Activated naive CD4-positive, alpha-beta T cell treated with anti-CD3 and anti-CD28 coated beads for 36 hours (primary cell): ENCODE data around the gene CDKN2B-AS1. TPM values are rescaled to one million over a fixed set of nuclear protein-coding genes. Genes with fewer than 3 reads are reported as not detected.
A peak's percentile ranks its signal among the peaks of the same experiment; 100 is the strongest.
"Not testable (repeated sequence)": the region's sequence is repeated elsewhere in the genome, so short reads cannot be mapped to it uniquely, and the experiment has no call there.

ENCODE experiments used
- CTCF ChIA-PET: fragments of 350-600 bp; sonication (Branson Sonifier 250); formaldehyde crosslinking; loops from one replicate; lab custom pipeline; 2021; ENCODE audit warnings: antibody characterized with exemption; lab: Charles Lee
- DNase-seq: peaks from one replicate; pipeline ENCODE4 v3.0.0-alpha.2; 2020
- H3K27ac Mint-ChIP-seq: one replicate; pipeline ENCODE4 v1.8.0; 2021; ENCODE audit warnings: mild to moderate bottlenecking, mixed read lengths
- H3K27me3 Mint-ChIP-seq: one replicate; pipeline ENCODE4 v1.8.0; 2021; ENCODE audit warnings: low read depth, mixed read lengths
- H3K36me3 Mint-ChIP-seq: one replicate; pipeline ENCODE4 v1.8.0; 2021; ENCODE audit warnings: low read depth, mixed read lengths
- H3K4me1 Mint-ChIP-seq: one replicate; pipeline ENCODE4 v1.8.0; 2021; ENCODE audit warnings: low read depth, mixed read lengths
- H3K4me3 Mint-ChIP-seq: one replicate; pipeline ENCODE4 v1.8.0; 2021; ENCODE audit warnings: mild to moderate bottlenecking, moderate library complexity, mixed read lengths
- H3K9me3 Mint-ChIP-seq: one replicate; pipeline ENCODE4 v1.8.0; 2021; ENCODE audit warnings: mixed read lengths
- intact Hi-C: fragments of 100-400 bp; cut with micrococcal nuclease; formaldehyde crosslinking; loops from one replicate; pipeline ENCODE4 v1.15.1; 2023
- total RNA-seq, 2 experiments: library from RNA; stranded (reverse); gene quantifications; one replicate each; pipeline ENCODE4 v1.2.3, GENCODE V29; 2021

Gene CDKN2B-AS1
- total RNA-seq: under 1 TPM in 1 of 2 experiments, not detected in 1; 0.24 TPM

DNA sequence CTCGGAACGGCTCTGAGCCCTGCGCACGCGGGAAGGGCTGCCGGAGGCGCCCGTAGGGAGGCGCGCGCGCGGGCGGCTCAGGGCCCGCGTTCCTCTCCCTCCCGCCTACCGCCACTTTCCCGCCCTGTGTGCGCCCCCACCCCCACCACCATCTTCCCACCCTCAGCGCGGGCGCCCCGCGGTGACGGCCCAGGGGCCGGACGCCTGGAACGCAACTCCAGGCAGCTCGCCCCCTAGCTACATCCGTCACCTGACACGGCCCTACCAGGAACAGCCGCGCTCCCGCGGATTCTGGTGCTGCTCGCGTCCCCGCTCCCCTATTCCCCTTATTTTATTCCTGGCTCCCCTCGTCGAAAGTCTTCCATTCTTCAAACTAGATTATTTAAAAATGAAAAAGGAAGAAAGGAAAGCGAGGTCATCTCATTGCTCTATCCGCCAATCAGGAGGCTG lies at the start of gene CDKN2B-AS1:
CDKN2B-AS1 (plus strand) TSS at position 236 of the 450 bp plus-strand sequence.
- Mint-ChIP-seq H3K4me3 (peak within 1 kb of the TSS; percentile 87), H3K9me3 (peaks cover 3% of the 10 kb centered on the region), H3K36me3 (peaks cover 2% of the 10 kb centered on the region), H3K27me3 (peaks cover 47% of the 10 kb centered on the region), H3K27ac (peak within 1 kb of the TSS; percentile 36), H3K4me1 (peaks cover 13% of the 10 kb centered on the region)
- DNase-seq: peak; percentile 47
- intact Hi-C loops: loop anchor here (1.0 to 10.0 kb wide), 9 partner anchors 14 to 659 kb away; partner anchors contain the start of genes KLHL9 and MTAP
- CTCF ChIA-PET: interaction anchor here (0.9 to 2.3 kb wide), 4 partner anchors 14 to 461 kb away, joined by 3 to 8 read pairs (median 3); partner anchors contain the start of gene CDKN2B

DNA sequence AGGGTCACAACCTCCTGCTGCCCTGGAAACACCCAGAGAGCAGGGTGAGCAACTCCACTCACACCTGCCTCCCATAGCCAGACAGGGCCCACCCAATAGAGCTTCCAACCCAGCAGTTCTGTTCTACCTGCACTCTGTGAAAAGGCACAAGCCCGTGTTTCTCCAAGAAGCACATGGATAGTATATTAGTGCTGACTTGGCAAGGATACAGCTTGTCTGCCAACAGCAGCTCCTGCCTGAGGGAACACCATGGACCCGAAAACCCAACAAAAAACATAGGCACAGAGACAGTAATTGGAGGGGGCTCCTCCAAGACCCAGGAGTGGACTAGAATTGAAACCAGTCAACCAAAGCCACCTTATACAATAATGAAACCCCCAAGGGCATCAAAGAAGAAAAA lies 49.0 kb upstream of the CDKN2B-AS1 start:
- H3K27me3 Mint-ChIP-seq: peaks cover 12% of the 10 kb centered on the region
- intact Hi-C loops: no loop called here
- H3K36me3 Mint-ChIP-seq: no peaks in the 10 kb centered on the region
- no peaks in the 10 kb centered on the region for H3K9me3 Mint-ChIP-seq
- no peak overlapping the region for H3K27ac Mint-ChIP-seq
- CTCF ChIA-PET: no interaction called here
- H3K4me3 Mint-ChIP-seq: no peak overlapping the region
- no peak for DNase-seq
- no peaks in the 10 kb centered on the region for H3K4me1 Mint-ChIP-seq

DNA sequence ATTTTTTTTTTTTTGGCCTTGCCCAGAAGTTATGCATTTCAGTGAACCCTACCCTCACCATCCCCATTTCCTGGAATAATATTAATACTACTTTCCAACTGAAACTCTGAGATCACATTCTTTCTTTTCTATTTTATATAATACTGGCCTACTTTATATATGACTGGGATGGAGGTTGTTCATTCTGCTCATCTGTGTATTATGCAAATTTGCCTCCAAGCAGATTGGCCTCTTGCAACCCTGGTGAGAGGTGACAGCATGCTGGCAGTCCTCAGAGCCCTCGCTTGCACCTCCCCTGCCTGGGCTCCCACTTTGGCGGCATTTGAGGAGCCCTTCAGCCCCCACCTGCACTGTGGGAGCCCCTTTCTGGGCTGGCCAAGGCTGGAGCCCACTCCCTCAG lies 35.8 kb upstream of the CDKN2B-AS1 start:
- no peaks in the 10 kb centered on the region for H3K36me3 Mint-ChIP-seq
- H3K9me3 Mint-ChIP-seq: no peaks in the 10 kb centered on the region
- DNase-seq: no peak
- no peak overlapping the region for H3K4me3 Mint-ChIP-seq
- H3K4me1 Mint-ChIP-seq: no peaks in the 10 kb centered on the region
- CTCF ChIA-PET: no interaction called here
- H3K27me3 Mint-ChIP-seq: peaks cover 29% of the 10 kb centered on the region
- no peak overlapping the region for H3K27ac Mint-ChIP-seq
- intact Hi-C loops: no loop called here

DNA sequence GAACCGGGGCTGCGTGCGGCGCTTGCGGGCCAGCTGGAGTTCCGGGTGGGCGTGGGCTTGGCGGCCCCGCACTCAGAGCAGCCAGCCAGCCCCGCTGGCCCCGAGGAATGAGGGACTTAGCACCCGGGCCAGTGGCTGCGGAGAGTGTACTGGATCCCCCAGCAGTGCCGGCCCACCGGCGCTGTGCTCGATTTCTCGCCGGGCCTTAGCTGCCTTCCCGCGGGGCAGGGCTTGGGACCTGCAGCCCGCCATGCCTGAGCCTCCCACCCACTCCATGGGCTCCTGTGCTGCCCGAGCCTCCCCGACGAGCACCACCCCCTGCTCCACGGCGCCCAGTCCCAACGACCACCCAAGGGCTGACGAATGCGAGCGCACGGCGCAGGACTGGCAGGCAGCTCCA lies 35.3 kb upstream of the CDKN2B-AS1 start:
- H3K36me3 Mint-ChIP-seq, H3K4me3 Mint-ChIP-seq, H3K27ac Mint-ChIP-seq, H3K4me1 Mint-ChIP-seq, DNase-seq, intact Hi-C loops, CTCF ChIA-PET, H3K9me3 Mint-ChIP-seq: not testable (repeated sequence)
- peaks cover 34% of the 10 kb centered on the region for H3K27me3 Mint-ChIP-seq

DNA sequence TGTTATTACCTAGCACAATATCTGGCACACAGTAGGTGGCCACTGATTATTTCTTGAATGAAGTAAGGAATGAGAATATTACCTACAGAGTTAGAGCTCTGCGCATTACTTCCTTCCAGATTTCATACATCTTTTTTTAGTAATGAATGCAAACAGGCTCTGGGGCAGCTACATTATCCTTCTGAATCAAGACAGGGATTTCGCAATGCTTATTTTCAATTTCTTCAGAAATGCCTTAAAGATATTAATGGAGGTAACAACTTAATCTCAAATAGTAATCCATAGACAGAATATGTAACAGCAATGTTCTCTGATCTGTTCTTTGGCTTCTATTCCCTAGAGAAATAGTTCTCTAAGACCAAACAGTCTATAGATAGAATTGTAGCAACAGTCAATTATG lies 33.0 kb upstream of the CDKN2B-AS1 start:
- CTCF ChIA-PET: interaction anchor here (1.2 to 1.4 kb wide), 2 partner anchors 47 to 200 kb away, joined by 3 to 4 read pairs; no protein-coding TSS in a partner anchor
- Mint-ChIP-seq H3K4me1 (peaks cover 9% of the 10 kb centered on the region), H3K27me3 (peaks cover 54% of the 10 kb centered on the region), H3K4me3 (no peak overlapping the region), H3K9me3 (no peaks in the 10 kb centered on the region), H3K36me3 (no peaks in the 10 kb centered on the region), H3K27ac (no peak overlapping the region)
- no peak for DNase-seq
- intact Hi-C loops: no loop called here

DNA sequence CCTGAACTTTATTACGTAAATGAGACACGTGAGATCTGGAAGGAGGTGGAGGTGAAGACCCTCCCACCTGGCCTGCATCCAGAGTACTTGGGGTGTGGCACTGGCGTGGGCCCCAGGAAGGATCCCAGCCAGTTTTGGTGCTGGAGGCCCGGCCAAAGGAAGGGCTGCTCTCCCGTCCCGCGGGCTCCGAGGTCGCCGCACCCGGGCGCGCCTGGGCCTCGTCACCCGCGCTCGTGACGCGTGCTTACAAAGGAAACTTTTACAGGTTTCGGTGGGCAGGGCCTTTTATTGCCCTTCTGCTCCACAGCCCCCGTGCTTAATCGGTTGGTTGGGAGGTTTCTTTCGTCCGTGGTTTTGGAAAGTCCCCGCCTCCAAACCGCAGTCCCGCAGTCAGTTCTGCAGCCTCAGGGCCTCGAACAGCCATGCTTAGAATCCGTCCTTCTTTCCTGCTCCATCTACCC lies 29.6 kb upstream of the CDKN2B-AS1 start:
- Mint-ChIP-seq H3K27ac (no peak overlapping the region), H3K27me3 (peaks cover 84% of the 10 kb centered on the region), H3K4me1 (peaks cover 17% of the 10 kb centered on the region), H3K36me3 (peaks cover 8% of the 10 kb centered on the region), H3K4me3 (peak overlapping the region; percentile 51), H3K9me3 (peaks cover 7% of the 10 kb centered on the region)
- CTCF ChIA-PET: no interaction called here
- peak; percentile 67 for DNase-seq
- intact Hi-C loops: loop anchor here (1.0 to 5.0 kb wide), 5 partner anchors 30 to 1118 kb away; no protein-coding TSS in a partner anchor

DNA sequence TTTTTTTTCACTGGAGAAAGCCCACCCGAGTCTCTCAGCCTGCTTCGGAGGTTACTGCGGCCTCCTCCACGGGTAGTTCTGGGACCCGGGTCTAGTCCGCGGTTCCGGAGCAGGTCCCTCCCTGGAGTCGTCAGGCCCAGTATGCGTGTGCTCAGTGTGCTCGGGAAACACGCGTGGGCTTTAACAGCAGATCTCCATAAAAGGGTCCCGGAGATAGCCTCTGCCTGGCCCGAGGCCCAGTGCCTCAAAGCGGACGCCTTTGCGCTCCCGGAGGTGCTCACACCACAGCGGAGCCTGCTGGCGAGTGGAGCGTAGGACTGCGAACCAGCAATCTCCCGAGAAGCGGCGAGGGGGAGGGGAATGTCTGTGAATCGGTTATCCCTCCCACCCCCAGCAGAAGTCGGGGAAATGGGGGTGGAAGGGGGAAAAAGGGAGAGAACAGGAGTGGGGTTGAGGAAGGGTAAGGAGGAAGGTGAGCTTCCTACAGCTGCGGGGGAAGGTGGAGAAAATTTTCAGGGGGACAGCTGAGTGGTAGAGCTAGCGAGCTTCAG lies 29.1 kb upstream of the CDKN2B-AS1 start:
- Mint-ChIP-seq H3K36me3 (peaks cover 9% of the 10 kb centered on the region), H3K4me3 (peak overlapping the region; percentile 51), H3K27ac (no peak overlapping the region), H3K4me1 (peaks cover 17% of the 10 kb centered on the region), H3K27me3 (peaks cover 86% of the 10 kb centered on the region), H3K9me3 (peaks cover 9% of the 10 kb centered on the region)
- DNase-seq: peak; percentile 68
- intact Hi-C loops: loop anchor here (1.0 to 5.0 kb wide), 5 partner anchors 30 to 1118 kb away; no protein-coding TSS in a partner anchor
- CTCF ChIA-PET: interaction anchor here (0.7 to 0.9 kb wide), 3 partner anchors 108 to 153 kb away, joined by 3 read pairs; no protein-coding TSS in a partner anchor

DNA sequence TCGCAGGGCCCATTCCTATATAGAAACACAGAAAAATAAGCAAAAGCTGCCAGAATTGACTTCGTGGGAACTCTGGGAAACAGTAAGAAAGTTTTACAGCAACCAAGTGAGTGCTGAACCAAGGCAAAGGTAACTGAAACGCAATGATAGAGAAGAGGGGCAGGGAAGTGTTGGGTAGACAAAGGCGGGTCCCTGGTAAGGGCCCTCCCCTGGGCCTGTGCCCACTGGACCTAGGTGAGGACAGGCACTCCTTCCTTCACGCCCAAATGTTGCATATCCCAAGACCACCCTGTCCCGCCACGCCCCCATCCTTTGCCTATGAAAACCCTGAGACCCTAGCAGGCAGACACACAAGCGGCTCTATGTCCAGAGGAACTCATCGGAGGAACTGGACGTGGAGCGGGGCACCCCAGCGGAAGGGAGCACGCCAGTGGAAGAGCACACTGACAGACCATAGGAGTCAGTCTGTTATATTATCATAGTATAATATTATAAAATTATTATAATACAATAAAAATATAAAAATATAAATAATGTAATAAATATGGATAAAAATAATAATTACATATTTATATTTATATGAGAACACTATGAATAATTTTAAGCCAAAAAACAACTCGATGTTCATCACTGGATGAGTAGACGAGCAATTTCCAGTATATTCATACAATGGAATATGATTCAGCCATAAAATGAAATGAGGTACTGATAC lies 28.3 kb upstream of the CDKN2B-AS1 start:
- no peak overlapping the region for H3K4me3 Mint-ChIP-seq
- peaks cover 89% of the 10 kb centered on the region for H3K27me3 Mint-ChIP-seq
- CTCF ChIA-PET: interaction anchor here (0.7 to 0.9 kb wide), 3 partner anchors 109 to 154 kb away, joined by 3 read pairs; no protein-coding TSS in a partner anchor
- H3K27ac Mint-ChIP-seq: no peak overlapping the region
- intact Hi-C loops: loop anchor here (1.0 to 5.0 kb wide), 3 partner anchors 9 to 1119 kb away; no protein-coding TSS in a partner anchor
- H3K36me3 Mint-ChIP-seq: peaks cover 9% of the 10 kb centered on the region
- peaks cover 19% of the 10 kb centered on the region for H3K4me1 Mint-ChIP-seq
- DNase-seq: no peak
- peaks cover 9% of the 10 kb centered on the region for H3K9me3 Mint-ChIP-seq

DNA sequence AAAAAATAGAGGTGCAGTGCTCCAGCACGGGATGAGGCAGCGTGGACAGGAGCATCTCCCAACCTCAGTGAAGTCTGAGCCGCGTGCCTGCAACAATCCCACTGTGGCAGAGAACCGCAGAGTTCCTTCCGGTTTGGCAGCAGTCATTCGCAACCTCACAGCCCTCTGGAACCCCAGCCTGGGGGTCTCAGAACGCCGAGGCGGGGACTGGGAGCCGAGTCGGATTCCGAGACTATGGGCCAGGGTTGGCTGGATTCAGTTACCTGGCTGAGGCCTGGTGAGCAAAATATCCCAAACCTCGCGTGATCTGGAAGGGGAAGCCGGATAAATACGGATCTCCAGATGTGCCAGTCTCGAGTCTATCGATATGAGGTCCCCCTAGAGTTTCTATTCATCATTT lies 27.4 kb upstream of the CDKN2B-AS1 start:
- no peak for DNase-seq
- Mint-ChIP-seq H3K4me1 (peaks cover 19% of the 10 kb centered on the region), H3K9me3 (peaks cover 9% of the 10 kb centered on the region), H3K36me3 (peaks cover 9% of the 10 kb centered on the region), H3K4me3 (no peak overlapping the region), H3K27me3 (peaks cover 89% of the 10 kb centered on the region), H3K27ac (no peak overlapping the region)
- intact Hi-C loops: loop anchor here (2.0 to 5.0 kb wide), 2 partner anchors 46 to 1120 kb away; no protein-coding TSS in a partner anchor
- CTCF ChIA-PET: interaction anchor here (2.5 kb wide), 1 partner anchor 40 kb away, joined by 10 read pairs; no protein-coding TSS in a partner anchor

DNA sequence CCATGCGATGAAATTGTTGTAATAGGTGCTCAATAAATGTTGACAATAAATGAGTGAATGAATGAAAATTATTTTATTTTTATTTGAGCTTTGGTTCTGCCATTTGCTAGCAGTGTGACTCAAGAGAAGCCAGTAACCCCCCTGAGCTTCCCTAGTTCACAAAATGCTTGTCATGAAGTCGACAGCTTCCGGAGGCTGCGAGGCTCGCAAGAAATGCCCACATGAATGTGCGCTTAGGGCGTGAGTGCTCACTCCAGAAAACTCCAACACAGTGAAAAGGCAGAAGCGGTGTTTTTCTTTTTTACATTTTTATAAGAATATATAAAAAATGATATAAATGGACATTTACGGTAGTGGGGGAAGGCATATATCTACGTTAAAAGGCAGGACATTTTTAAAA lies 26.9 kb upstream of the CDKN2B-AS1 start:
- Mint-ChIP-seq H3K27me3 (peaks cover 91% of the 10 kb centered on the region), H3K27ac (no peak overlapping the region), H3K9me3 (peaks cover 9% of the 10 kb centered on the region), H3K36me3 (peaks cover 9% of the 10 kb centered on the region), H3K4me3 (no peak overlapping the region), H3K4me1 (peaks cover 19% of the 10 kb centered on the region)
- DNase-seq: no peak
- CTCF ChIA-PET: interaction anchor here (2.5 kb wide), 1 partner anchor 40 kb away, joined by 10 read pairs; no protein-coding TSS in a partner anchor
- intact Hi-C loops: loop anchor here (2.0 to 5.0 kb wide), 2 partner anchors 47 to 1120 kb away; no protein-coding TSS in a partner anchor

DNA sequence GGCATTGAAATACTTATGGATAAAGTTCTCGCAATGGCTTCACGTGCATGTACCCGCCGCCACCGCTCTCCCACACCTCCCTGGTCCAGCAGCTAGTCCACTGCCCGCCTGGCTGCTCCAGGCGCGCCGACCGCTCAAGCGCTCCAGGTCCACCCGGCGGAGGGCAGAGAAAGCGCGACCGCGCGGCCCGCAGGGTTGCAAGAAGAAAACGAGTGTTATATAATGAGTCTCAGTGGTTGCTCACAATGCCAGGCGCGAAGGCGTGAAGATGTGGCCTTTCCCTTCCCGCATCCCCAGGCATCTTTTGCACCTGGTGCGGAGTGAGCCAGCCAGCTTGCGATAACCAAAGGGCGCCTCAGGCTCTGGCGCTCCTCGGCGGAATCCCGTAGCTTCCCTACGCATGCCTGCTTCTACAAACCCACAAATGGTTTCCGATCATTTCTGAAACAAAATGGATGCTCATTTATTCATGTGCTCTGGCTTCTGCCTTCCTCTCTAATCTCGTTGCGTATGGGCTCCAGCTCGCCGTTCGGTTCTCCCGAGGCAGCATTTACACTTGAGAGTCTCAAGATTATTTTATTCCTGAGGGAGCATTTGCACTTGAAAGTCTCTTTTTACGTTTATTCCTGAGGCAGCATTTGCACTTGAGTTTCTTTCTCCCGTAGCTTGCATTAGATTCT lies 26.1 kb upstream of the CDKN2B-AS1 start:
- peaks cover 9% of the 10 kb centered on the region for H3K36me3 Mint-ChIP-seq

More for the DNA sequence above, 26.1 kb upstream of the CDKN2B-AS1 start:
- H3K27me3 Mint-ChIP-seq: peaks cover 87% of the 10 kb centered on the region
- peak overlapping the region; percentile 18 for H3K4me3 Mint-ChIP-seq
- intact Hi-C loops: loop anchor here (5.0 kb wide), 1 partner anchor 1121 kb away; no protein-coding TSS in a partner anchor
- H3K9me3 Mint-ChIP-seq: peaks cover 9% of the 10 kb centered on the region
- CTCF ChIA-PET: interaction anchor here (2.5 kb wide), 1 partner anchor 39 kb away, joined by 10 read pairs; no protein-coding TSS in a partner anchor
- DNase-seq: no peak
- peaks cover 19% of the 10 kb centered on the region for H3K4me1 Mint-ChIP-seq
- H3K27ac Mint-ChIP-seq: no peak overlapping the region
